Astrocyte (in vitro differentiated cells and primary cell): ENCODE results near the gene FAM149B1. TPM values are rescaled to one million over a fixed set of nuclear protein-coding genes. Genes with fewer than 3 reads are reported as not detected.

Experiments used
- DNase-seq: peaks from one replicate; pipeline ENCODE4 v3.0.0-alpha.2; 2010; ENCODE audit warnings: low read depth
- FAIRE-seq: peaks from 2 replicates; lab custom pipeline; 2011; peaks lifted over from hg19 to GRCh38; lab: Jason Lieb, UNC
- H2AFZ ChIP-seq: 2 replicates; pipeline ENCODE4 v1.6.0; 2012; ENCODE audit warnings: low read depth, low read length, inconsistent platforms
- H3K27ac ChIP-seq: 2 replicates; pipeline ENCODE4 v1.5.1; 2011; ENCODE audit warnings: low read depth, low read length, inconsistent platforms
- H3K27me3 ChIP-seq: 2 replicates; pipeline ENCODE4 v1.6.0; 2011; ENCODE audit warnings: low read length, inconsistent platforms; ENCODE audit not compliant: insufficient read depth
- H3K36me3 ChIP-seq: 2 replicates; pipeline ENCODE4 v1.5.1; 2011; ENCODE audit warnings: low read length, inconsistent platforms; ENCODE audit not compliant: insufficient read depth
- H3K4me1 ChIP-seq: 2 replicates; pipeline ENCODE4 v1.5.1; 2011; ENCODE audit warnings: low read length, inconsistent platforms; ENCODE audit not compliant: insufficient read depth
- H3K4me2 ChIP-seq: 2 replicates; pipeline ENCODE4 v1.6.0; 2012; ENCODE audit warnings: low read length, inconsistent platforms
- H3K4me3 ChIP-seq: 2 replicates; pipeline ENCODE4 v1.5.1; 2011; ENCODE audit warnings: low read depth, mild to moderate bottlenecking, low read length, inconsistent platforms; ENCODE audit not compliant: insufficient read depth
- H3K79me2 ChIP-seq: 2 replicates; pipeline ENCODE4 v1.6.0; 2012; ENCODE audit warnings: mild to moderate bottlenecking, low read length, inconsistent platforms; ENCODE audit not compliant: insufficient read depth
- H3K9ac ChIP-seq: 2 replicates; pipeline ENCODE4 v1.6.0; 2012; ENCODE audit warnings: mild to moderate bottlenecking, low read length, inconsistent platforms
- H3K9me3 ChIP-seq: 2 replicates; pipeline ENCODE4 v1.5.1; 2012; ENCODE audit warnings: low read depth, mild to moderate bottlenecking, low read length, inconsistent platforms; ENCODE audit not compliant: insufficient read depth
- H4K20me1 ChIP-seq: 2 replicates; pipeline ENCODE4 v1.6.0; 2012; ENCODE audit warnings: low read length, inconsistent platforms; ENCODE audit not compliant: insufficient read depth
- H3K27ac Mint-ChIP-seq: one replicate; pipeline ENCODE4 v1.8.0; 2021; ENCODE audit warnings: mild to moderate bottlenecking, mixed read lengths; ENCODE audit not compliant: unreplicated experiment
- H3K27me3 Mint-ChIP-seq: one replicate; pipeline ENCODE4 v1.8.0; 2021; ENCODE audit warnings: low read depth, mixed read lengths; ENCODE audit not compliant: unreplicated experiment
- H3K36me3 Mint-ChIP-seq: one replicate; pipeline ENCODE4 v1.8.0; 2021; ENCODE audit warnings: low read depth, mixed read lengths; ENCODE audit not compliant: unreplicated experiment
- H3K4me1 Mint-ChIP-seq: one replicate; pipeline ENCODE4 v1.8.0; 2021; ENCODE audit warnings: low read depth, mixed read lengths; ENCODE audit not compliant: unreplicated experiment
- H3K4me3 Mint-ChIP-seq: one replicate; pipeline ENCODE4 v1.8.0; 2021; ENCODE audit warnings: mild to moderate bottlenecking, moderate library complexity, mixed read lengths; ENCODE audit not compliant: unreplicated experiment
- H3K9me3 Mint-ChIP-seq: one replicate; pipeline ENCODE4 v1.8.0; 2021; ENCODE audit warnings: mild to moderate bottlenecking, mixed read lengths; ENCODE audit not compliant: unreplicated experiment
- EZH2 ChIP-seq: IDR thresholded peaks from 2 replicates; pipeline ENCODE4 v1.6.1; 2012; ENCODE audit warnings: mild to moderate bottlenecking, low read length, inconsistent platforms; ENCODE audit not compliant: insufficient read depth
- total RNA-seq: library from RNA; stranded (reverse); gene quantifications from 2 replicates; pipeline ENCODE4 v1.2.1, GENCODE V29; 2021
- TF ChIP-seq, protein P1 (sequence below): IDR thresholded peaks from 2 replicates; pipeline ENCODE4 v1.5.1; 2011; ENCODE audit warnings: low read depth, mild to moderate bottlenecking, inconsistent platforms, low read length, moderate library complexity; ENCODE audit not compliant: insufficient read depth

The FAM149B1 gene
- total RNA-seq, 1 donor from 2014 or later, result 14.0 TPM

DNA sequence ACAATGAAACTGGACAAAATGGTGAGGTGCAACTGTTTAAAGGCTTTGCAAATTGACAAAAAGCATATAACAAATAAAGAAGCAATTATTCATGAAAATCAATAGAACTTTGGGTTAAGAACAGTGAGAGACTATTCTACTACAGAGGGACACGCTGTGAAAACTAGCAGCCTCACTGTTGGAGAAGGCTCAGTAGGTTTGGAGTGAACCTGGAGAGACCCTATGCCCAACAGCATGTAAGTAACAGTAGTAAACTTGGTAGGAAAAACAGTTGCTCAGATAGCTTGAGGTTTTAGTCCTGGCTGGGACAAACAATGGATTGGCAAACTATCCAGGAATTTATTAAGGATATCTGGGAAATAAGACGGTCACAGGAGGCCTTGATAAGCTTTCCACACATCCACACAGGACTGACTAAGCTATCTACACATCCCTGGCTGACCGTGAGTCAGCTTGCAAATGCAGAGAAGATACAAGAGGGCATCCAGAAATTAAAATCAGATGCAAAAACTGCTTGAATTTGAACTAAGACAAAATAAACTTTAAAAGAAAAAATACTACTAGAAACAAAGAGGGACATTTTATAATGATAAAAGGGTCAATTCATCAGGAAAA lies 15.9 kb downstream of the FAM149B1 start:
- H3K9me3 Mint-ChIP-seq, result no peaks in the 10 kb centered on the region
- H3K36me3 ChIP-seq, result no peaks in the 10 kb centered on the region
- no peak overlapping the region for H3K4me3 Mint-ChIP-seq
- no peaks in the 10 kb centered on the region for H4K20me1 ChIP-seq
- no peaks in the 10 kb centered on the region for H3K27me3 ChIP-seq
- H3K9me3 ChIP-seq, result no peaks in the 10 kb centered on the region
- no peaks in the 10 kb centered on the region for H3K27me3 Mint-ChIP-seq
- peak overlapping the region; percentile 42 for H3K27ac ChIP-seq
- FAIRE-seq, result peak; percentile 65
- H3K79me2 ChIP-seq, result no peaks in the 10 kb centered on the region
- H3K4me1 ChIP-seq, result peaks cover 18% of the 10 kb centered on the region
- TF ChIP-seq, protein P1, sequence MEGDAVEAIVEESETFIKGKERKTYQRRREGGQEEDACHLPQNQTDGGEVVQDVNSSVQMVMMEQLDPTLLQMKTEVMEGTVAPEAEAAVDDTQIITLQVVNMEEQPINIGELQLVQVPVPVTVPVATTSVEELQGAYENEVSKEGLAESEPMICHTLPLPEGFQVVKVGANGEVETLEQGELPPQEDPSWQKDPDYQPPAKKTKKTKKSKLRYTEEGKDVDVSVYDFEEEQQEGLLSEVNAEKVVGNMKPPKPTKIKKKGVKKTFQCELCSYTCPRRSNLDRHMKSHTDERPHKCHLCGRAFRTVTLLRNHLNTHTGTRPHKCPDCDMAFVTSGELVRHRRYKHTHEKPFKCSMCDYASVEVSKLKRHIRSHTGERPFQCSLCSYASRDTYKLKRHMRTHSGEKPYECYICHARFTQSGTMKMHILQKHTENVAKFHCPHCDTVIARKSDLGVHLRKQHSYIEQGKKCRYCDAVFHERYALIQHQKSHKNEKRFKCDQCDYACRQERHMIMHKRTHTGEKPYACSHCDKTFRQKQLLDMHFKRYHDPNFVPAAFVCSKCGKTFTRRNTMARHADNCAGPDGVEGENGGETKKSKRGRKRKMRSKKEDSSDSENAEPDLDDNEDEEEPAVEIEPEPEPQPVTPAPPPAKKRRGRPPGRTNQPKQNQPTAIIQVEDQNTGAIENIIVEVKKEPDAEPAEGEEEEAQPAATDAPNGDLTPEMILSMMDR, result no peak
- no peak for TF ChIP-seq EZH2
- DNase-seq, result peak; percentile 74
- no peak overlapping the region for H3K27ac Mint-ChIP-seq
- H2AFZ ChIP-seq, result no peak overlapping the region
- H3K4me1 Mint-ChIP-seq, result peaks cover 6% of the 10 kb centered on the region
- H3K9ac ChIP-seq, result peak overlapping the region; percentile 13
- H3K4me2 ChIP-seq, result peak overlapping the region; percentile 34
- peaks cover 12% of the 10 kb centered on the region for H3K36me3 Mint-ChIP-seq
- H3K4me3 ChIP-seq, result no peak overlapping the region

DNA sequence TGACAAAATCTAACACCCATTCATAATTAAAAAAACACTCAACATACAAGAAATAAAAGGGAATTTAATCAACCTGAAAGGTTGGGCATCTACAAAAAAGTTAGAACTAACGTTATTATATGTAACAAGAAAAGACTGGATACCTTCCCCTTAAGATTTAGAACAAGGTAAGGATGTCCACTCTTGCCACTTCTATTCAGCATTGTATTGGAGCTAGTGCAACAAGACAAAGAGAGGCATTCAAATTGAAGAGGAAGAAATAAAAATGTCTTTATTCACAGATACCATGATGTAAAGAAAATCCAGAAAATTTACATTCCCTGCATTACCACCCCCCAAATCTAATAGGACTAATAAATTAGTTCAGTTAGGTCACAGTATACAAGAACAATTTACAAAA lies 18.3 kb downstream of the FAM149B1 start:
- H3K4me3 ChIP-seq, result no peak overlapping the region
- DNase-seq (no peak), FAIRE-seq (no peak)
- H4K20me1 ChIP-seq, result no peaks in the 10 kb centered on the region
- no peaks in the 10 kb centered on the region for H3K79me2 ChIP-seq
- no peak overlapping the region for H3K27ac ChIP-seq
- no peak overlapping the region for H3K9ac ChIP-seq
- H3K27me3 Mint-ChIP-seq, result no peaks in the 10 kb centered on the region
- no peaks in the 10 kb centered on the region for H3K27me3 ChIP-seq
- peaks cover 6% of the 10 kb centered on the region for H3K4me1 Mint-ChIP-seq
- H3K4me1 ChIP-seq, result peaks cover 18% of the 10 kb centered on the region
- no peak for TF ChIP-seq EZH2
- TF ChIP-seq, protein P1, result no peak
- peaks cover 9% of the 10 kb centered on the region for H3K36me3 Mint-ChIP-seq
- H2AFZ ChIP-seq, result no peak overlapping the region
- H3K9me3 Mint-ChIP-seq, result no peaks in the 10 kb centered on the region
- H3K27ac Mint-ChIP-seq, result no peak overlapping the region
- H3K4me2 ChIP-seq, result no peak overlapping the region
- no peaks in the 10 kb centered on the region for H3K36me3 ChIP-seq
- H3K4me3 Mint-ChIP-seq, result no peak overlapping the region
- H3K9me3 ChIP-seq, result no peaks in the 10 kb centered on the region

DNA sequence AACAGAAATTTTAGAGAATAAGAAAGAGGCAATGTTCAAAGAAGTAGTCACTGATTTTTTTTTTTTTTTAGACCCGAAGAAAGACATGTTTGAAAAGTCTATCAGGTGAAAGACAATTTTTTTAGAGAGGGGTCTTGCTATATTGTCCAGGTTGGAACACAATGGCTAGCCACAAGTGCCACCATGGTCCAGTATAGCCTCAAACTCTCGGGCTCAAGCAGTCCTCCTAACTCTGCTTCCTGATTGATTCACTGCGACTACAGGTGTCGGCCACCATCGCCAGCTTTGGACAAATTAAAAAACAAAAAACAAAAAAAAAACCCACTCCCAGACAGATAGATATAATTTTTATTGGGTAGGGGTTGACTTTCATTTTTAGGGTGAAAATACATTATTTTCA lies 22.3 kb downstream of the FAM149B1 start:
- H3K27ac ChIP-seq, result no peak overlapping the region
- H3K4me2 ChIP-seq, result no peak overlapping the region
- TF ChIP-seq, protein P1, result no peak
- no peak for TF ChIP-seq EZH2
- H3K4me1 ChIP-seq, result no peaks in the 10 kb centered on the region
- H2AFZ ChIP-seq, result no peak overlapping the region
- DNase-seq (no peak), FAIRE-seq (no peak)
- H3K4me3 ChIP-seq, result no peak overlapping the region
- no peak overlapping the region for H3K9ac ChIP-seq
- H4K20me1 ChIP-seq, result no peaks in the 10 kb centered on the region
- H3K9me3 ChIP-seq, result no peaks in the 10 kb centered on the region
- H3K79me2 ChIP-seq, result no peaks in the 10 kb centered on the region
- Mint-ChIP-seq H3K4me1 (no peaks in the 10 kb centered on the region), H3K27me3 (no peaks in the 10 kb centered on the region), H3K4me3 (no peak overlapping the region), H3K9me3 (no peaks in the 10 kb centered on the region), H3K36me3 (peaks cover 3% of the 10 kb centered on the region), H3K27ac (no peak overlapping the region)
- no peaks in the 10 kb centered on the region for H3K27me3 ChIP-seq
- peaks cover 6% of the 10 kb centered on the region for H3K36me3 ChIP-seq
